Fibroblast of lung (primary cell): ENCODE results near the gene FCGBP.

Experiments
- CTCF ChIP-seq, 2 donors: IDR thresholded peaks in 1 of 2; conservative IDR thresholded peaks in 1 of 2; 1 replicate in 1 of 2; 2 replicates in 1 of 2; pipeline ENCODE4 v1.5.1; 2011 to 2012; ENCODE audit warnings: low read length in 2 of 2, control low read depth in 1 of 2, inconsistent platforms in 1 of 2, low read depth in 1 of 2, mild to moderate bottlenecking in 1 of 2
- EZH2 ChIP-seq: IDR thresholded peaks from 2 replicates; pipeline ENCODE4 v1.5.1; 2012; ENCODE audit warnings: low read length, control low read depth, mild to moderate bottlenecking; ENCODE audit errors: missing control alignments

DNA sequence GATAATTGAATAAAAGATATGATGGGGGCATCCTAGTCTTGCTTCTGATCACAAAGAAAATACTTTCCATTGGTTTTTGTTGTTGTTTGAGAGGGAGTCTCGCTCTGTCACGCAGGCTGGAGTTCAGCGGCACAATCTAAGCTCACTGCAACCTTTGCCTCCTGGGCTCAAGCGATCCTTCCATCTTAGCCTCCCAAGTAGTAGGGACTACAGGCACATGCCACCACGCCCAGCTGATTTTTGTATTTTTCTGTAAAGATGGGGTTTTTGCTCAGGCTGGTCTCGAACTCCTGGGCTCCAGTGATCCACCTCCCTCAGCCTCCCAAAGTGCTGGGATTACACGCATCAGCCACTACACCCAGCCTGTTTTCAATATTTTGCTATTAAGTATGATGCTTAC is 19.5 kb upstream of the FCGBP start:
- TF ChIP-seq CTCF (conservative IDR thresholded peaks at IDR 0.05 in 1 of 2, IDR thresholded peaks at IDR 0.05 in 1 of 2; ENCODE audit: low read depth in 1 of 2, low read length in 2 of 2) (no peak), EZH2 (no peak)
